OCI-LY1 (cell line): ENCODE measurements around the gene CDK5RAP3.
"Not testable (repeated sequence)": the region's sequence is repeated elsewhere in the genome, so short reads cannot be mapped to it uniquely, and the experiment has no call there.

Experiments used
- H2AFZ ChIP-seq: fragments of 200-600 bp; sonication (generic), shearing (Covaris generic); 2 replicates; pipeline ENCODE4 v1.6.0; 2014; ENCODE audit warnings: antibody characterized with exemption, mild to moderate bottlenecking, low read length
- H3F3A ChIP-seq: fragments of 200-600 bp; sonication (generic), shearing (Covaris generic); 2 replicates; pipeline ENCODE4 v1.6.0; 2014; ENCODE audit warnings: mild to moderate bottlenecking, antibody characterized with exemption, low read length, moderate library complexity; ENCODE audit not compliant: insufficient read depth
- H3K27ac ChIP-seq: fragments of 200-600 bp; sonication (generic); 2 replicates; pipeline ENCODE4 v1.5.1; 2014; ENCODE audit warnings: low read length, mixed run types, mild to moderate bottlenecking, low read depth; ENCODE audit not compliant: poor library complexity, severe bottlenecking
- H3K27me3 ChIP-seq: fragments of 200-600 bp; sonication (generic); 2 replicates; pipeline ENCODE4 v1.6.0; 2014; ENCODE audit warnings: antibody characterized with exemption, mild to moderate bottlenecking, low read length, moderate library complexity; ENCODE audit not compliant: insufficient read depth
- H3K36me3 ChIP-seq: fragments of 200-600 bp; sonication (generic); 2 replicates; pipeline ENCODE4 v1.6.1; 2014; ENCODE audit warnings: mild to moderate bottlenecking, antibody characterized with exemption, low read length, moderate library complexity, mixed read lengths; ENCODE audit not compliant: insufficient read depth
- H3K4me1 ChIP-seq: fragments of 200-600 bp; sonication (generic); 2 replicates; pipeline ENCODE4 v1.5.1; 2014; ENCODE audit warnings: mild to moderate bottlenecking, low read length, moderate library complexity; ENCODE audit not compliant: insufficient read depth, severe bottlenecking
- H3K4me2 ChIP-seq: fragments of 200-600 bp; sonication (generic), shearing (Covaris generic); 2 replicates; pipeline ENCODE4 v1.6.1; 2014; ENCODE audit warnings: low read length
- H3K4me3 ChIP-seq: fragments of 200-600 bp; sonication (generic); 2 replicates; pipeline ENCODE4 v1.5.1; 2014; ENCODE audit warnings: low read length, low read depth, mild to moderate bottlenecking, mixed read lengths; ENCODE audit not compliant: poor library complexity, severe bottlenecking
- H3K79me2 ChIP-seq: fragments of 200-600 bp; shearing (Covaris generic); 2 replicates; pipeline ENCODE4 v1.6.1; 2016; ENCODE audit warnings: mixed run types, low read length, mixed read lengths; ENCODE audit not compliant: insufficient read depth
- H3K9ac ChIP-seq: fragments of 200-600 bp; sonication (generic), shearing (Covaris generic); 2 replicates; pipeline ENCODE4 v1.6.1; 2014; ENCODE audit warnings: mild to moderate bottlenecking, low read length, mixed read lengths
- H3K9me2 ChIP-seq: fragments of 200-600 bp; sonication (generic), shearing (Covaris generic); 2 replicates; pipeline ENCODE4 v1.6.1; 2014; ENCODE audit warnings: low read depth, mild to moderate bottlenecking, low read length, mixed read lengths
- H3K9me3 ChIP-seq: fragments of 200-600 bp; shearing (Covaris generic); 2 replicates; pipeline ENCODE4 v1.6.1; 2014; ENCODE audit warnings: low read length, mixed read lengths
- H4K20me1 ChIP-seq: fragments of 200-600 bp; sonication (generic), shearing (Covaris generic); 2 replicates; pipeline ENCODE4 v1.6.0; 2016; ENCODE audit warnings: mild to moderate bottlenecking, low read length; ENCODE audit not compliant: insufficient read depth
- CTCF ChIP-seq: fragments of 200-600 bp; sonication (generic), shearing (Covaris generic); IDR thresholded peaks from 2 replicates; pipeline ENCODE4 v1.5.1; 2017; ENCODE audit warnings: mild to moderate bottlenecking, antibody characterized with exemption, low read length, moderate library complexity, mixed read lengths
- EZH2 ChIP-seq: fragments of 200-600 bp; sonication (generic), shearing (Covaris generic); IDR thresholded peaks from 2 replicates; pipeline ENCODE4 v1.8.0; 2017; ENCODE audit warnings: borderline replicate concordance, mixed run types, mild to moderate bottlenecking, antibody characterized with exemption, low read length, moderate library complexity, mixed read lengths

CDK5RAP3 gene

GRCh38 chr17:48016112-48016511 lies 45.2 kb downstream of the CDK5RAP3 start:
- H3K4me1 ChIP-seq: peaks cover 13% of the 10 kb centered on the region

DNA sequence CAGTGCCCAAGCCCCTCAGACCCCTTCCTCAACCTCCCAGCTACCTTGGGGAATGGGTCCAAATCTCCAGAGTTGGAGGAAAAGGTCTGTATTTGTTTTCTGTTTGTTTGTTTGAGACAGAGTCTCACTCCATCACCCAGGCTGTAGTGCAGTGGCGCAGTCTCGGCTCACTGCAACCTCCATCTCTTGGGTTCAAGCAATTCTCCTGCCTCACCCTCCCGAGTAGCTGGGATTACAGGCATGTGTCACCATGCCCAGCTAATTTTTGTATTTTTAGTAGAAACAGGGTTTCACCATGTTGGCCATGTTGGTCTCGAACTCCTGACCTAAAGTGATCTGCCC lies 46.9 kb downstream of the CDK5RAP3 start:
- not testable (repeated sequence) for H3K27me3 ChIP-seq, H4K20me1 ChIP-seq, H3K9me3 ChIP-seq, H3K9me2 ChIP-seq, H3F3A ChIP-seq, H3K27ac ChIP-seq, H3K4me2 ChIP-seq, H3K4me3 ChIP-seq, H3K9ac ChIP-seq, H3K4me1 ChIP-seq, H3K79me2 ChIP-seq, H2AFZ ChIP-seq, H3K36me3 ChIP-seq

More at GRCh38 chr17:48016112-48016511, 45.2 kb downstream of the CDK5RAP3 start:
- Histone ChIP-seq H3K36me3 (no peaks in the 10 kb centered on the region), H3K27me3 (peaks cover 3% of the 10 kb centered on the region; the same call in 1 of the 2 replicates), H4K20me1 (no peaks in the 10 kb centered on the region), H3K9me3 (no peaks in the 10 kb centered on the region), H3K9me2 (no peaks in the 10 kb centered on the region), H3K4me2 (no peak overlapping the region), H3F3A (no peaks in the 10 kb centered on the region), H3K4me3 (no peak overlapping the region), H3K79me2 (no peaks in the 10 kb centered on the region), H3K27ac (no peak overlapping the region), H2AFZ (no peak overlapping the region), H3K9ac (no peak overlapping the region)
- TF ChIP-seq EZH2: no peak
- TF ChIP-seq CTCF: no peak

DNA sequence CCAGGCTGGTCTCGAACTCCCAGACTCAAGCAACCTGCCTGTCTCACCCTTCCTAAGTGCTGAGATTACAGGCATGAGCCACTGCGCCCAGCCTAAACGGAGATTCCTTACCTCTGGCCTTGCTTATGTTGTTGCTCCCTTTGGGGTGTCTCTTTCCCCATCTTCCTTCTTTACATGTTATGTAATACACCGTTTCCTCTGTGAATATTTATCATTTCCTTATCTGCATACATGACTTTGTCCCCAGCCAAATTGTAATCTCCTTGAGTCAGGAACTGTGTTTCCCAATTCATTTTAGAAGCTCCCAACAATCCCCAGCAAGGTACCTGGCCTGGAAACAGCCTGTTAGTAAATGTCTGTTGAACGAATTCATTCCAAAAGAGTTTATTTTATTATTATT lies 51.0 kb downstream of the CDK5RAP3 start:
- no peak overlapping the region for H3K9ac ChIP-seq
- no peaks in the 10 kb centered on the region for H3K36me3 ChIP-seq
- H3K4me3 ChIP-seq: no peak overlapping the region
- no peaks in the 10 kb centered on the region for H3K27me3 ChIP-seq
- H4K20me1 ChIP-seq: no peaks in the 10 kb centered on the region
- H3K4me1 ChIP-seq: peaks cover 26% of the 10 kb centered on the region
- H3K79me2 ChIP-seq: no peaks in the 10 kb centered on the region
- no peaks in the 10 kb centered on the region for H3K9me3 ChIP-seq
- no peak overlapping the region for H2AFZ ChIP-seq
- H3F3A ChIP-seq: no peaks in the 10 kb centered on the region
- TF ChIP-seq EZH2: no peak
- TF ChIP-seq CTCF: no peak
- H3K27ac ChIP-seq: no peak overlapping the region
- no peak overlapping the region for H3K4me2 ChIP-seq
- no peaks in the 10 kb centered on the region for H3K9me2 ChIP-seq

DNA sequence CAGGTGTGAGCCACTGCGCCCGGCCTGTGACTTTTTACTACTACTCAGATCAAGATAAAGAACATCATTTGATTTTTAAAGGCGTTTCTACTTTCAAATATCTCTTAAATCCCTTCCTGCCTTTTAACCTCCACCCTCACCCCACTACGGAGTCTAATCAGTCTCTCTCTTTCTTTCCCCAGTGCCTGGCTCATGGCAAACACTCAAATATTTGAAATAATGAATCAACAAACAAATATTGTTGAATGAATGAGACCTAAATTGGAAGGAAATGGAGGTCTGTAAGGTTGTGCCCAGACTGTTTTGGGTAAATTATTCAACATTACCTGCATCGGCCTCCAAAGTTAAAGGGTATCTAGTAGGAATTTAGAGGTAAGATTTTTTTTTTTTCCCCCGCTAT lies 52.0 kb downstream of the CDK5RAP3 start:
- Histone ChIP-seq H3K79me2 (no peaks in the 10 kb centered on the region), H3K4me1 (peaks cover 26% of the 10 kb centered on the region), H3K4me2 (peak overlapping the region; percentile 84), H3K27ac (no peak overlapping the region), H3K4me3 (no peak overlapping the region), H3K9me2 (no peaks in the 10 kb centered on the region), H3K9ac (no peak overlapping the region), H4K20me1 (no peaks in the 10 kb centered on the region), H3F3A (no peaks in the 10 kb centered on the region), H3K36me3 (no peaks in the 10 kb centered on the region), H3K27me3 (no peaks in the 10 kb centered on the region), H3K9me3 (no peaks in the 10 kb centered on the region), H2AFZ (no peak overlapping the region)
- no peak for TF ChIP-seq CTCF
